Small intestine (tissue), 7 donors: ENCODE results near the gene CTSA. TPM values are rescaled to one million over a fixed set of nuclear protein-coding genes. Genes with fewer than 3 reads are reported as not detected.

Experiments used
- DNase-seq, 2 donors: peaks; one replicate each; pipeline versions ENCODE4 v3.0.0 to v3.0.0-alpha.2; 2013
- FAIRE-seq: peaks from 2 replicates; lab custom pipeline; 2012; peaks lifted over from hg19 to GRCh38; lab: Jason Lieb, UNC
- H3K27ac ChIP-seq, 3 donors: one replicate each; pipeline ENCODE4 v1.5.1; 2013; ENCODE audit warnings: low read length in 2 of 3, mild to moderate bottlenecking in 2 of 3, control low read depth in 1 of 3, inconsistent platforms in 1 of 3, low read depth in 1 of 3, moderate library complexity in 1 of 3
- H3K27me3 ChIP-seq, 3 donors: one replicate each; pipeline ENCODE4 v1.6.1; 2013; ENCODE audit warnings: low read length in 3 of 3, inconsistent platforms in 1 of 3; ENCODE audit not compliant: control insufficient read depth in 3 of 3, insufficient read depth in 3 of 3
- H3K36me3 ChIP-seq, 3 donors: one replicate each; pipeline ENCODE4 v1.6.1; 2013; ENCODE audit warnings: low read length in 3 of 3, inconsistent platforms in 1 of 3, low read depth in 1 of 3, mild to moderate bottlenecking in 1 of 3, moderate library complexity in 1 of 3; ENCODE audit not compliant: control insufficient read depth in 3 of 3, insufficient read depth in 2 of 3
- H3K4me1 ChIP-seq, 3 donors: one replicate each; pipeline ENCODE4 v1.6.1; 2013; ENCODE audit warnings: low read length in 2 of 3, inconsistent platforms in 1 of 3, low read depth in 1 of 3, mild to moderate bottlenecking in 1 of 3, moderate library complexity in 1 of 3; ENCODE audit not compliant: control insufficient read depth in 3 of 3, insufficient read depth in 2 of 3
- H3K4me3 ChIP-seq, 3 donors: one replicate each; pipeline ENCODE4 v1.5.1; 2013; ENCODE audit warnings: low read length in 3 of 3, control low read depth in 1 of 3, inconsistent platforms in 1 of 3, low read depth in 1 of 3, mild to moderate bottlenecking in 1 of 3, moderate library complexity in 1 of 3
- H3K9me3 ChIP-seq, 2 donors: one replicate each; pipeline ENCODE4 v1.6.1; 2013; ENCODE audit warnings: low read depth in 1 of 2, low read length in 1 of 2; ENCODE audit not compliant: control insufficient read depth in 2 of 2, insufficient read depth in 1 of 2
- WGBS, 3 donors: extraction: QIAGEN DNeasy Blood & Tissue Kit; methylation state at CpG; one replicate each; pipeline ENCODE4 v1.1.7; 2013; 5-methylcytosine and 5-hydroxymethylcytosine counted together
- polyA plus RNA-seq, 4 donors: library from polyadenylated mRNA; stranded (reverse) in 3 of 4; unstranded in 1 of 4; fragments of 200-250 nt in 3 of 4; fragments of 120-200 nt in 1 of 4; gene quantifications; one replicate each; pipeline versions ENCODE4 v1.2.1 to v1.2.3, GENCODE V29; 2013
- donor health status: healthy with polysubstance abuse.
- donor health status: control.
- donor health status: control.
- donor health status: Bipolar disorder and iron deficiency.
- donor health status: healthy.

CTSA gene
- polyA plus RNA-seq, 4 donors = 78.9 to 1,454 (median 115) TPM

- no peaks in the 10 kb centered on the region for H3K9me3 ChIP-seq
- no peaks in the 10 kb centered on the region for H3K36me3 ChIP-seq
- FAIRE-seq = no peak
- H3K4me1 ChIP-seq = peaks cover 0 to 23% (median 0%) of the 10 kb centered on the region in 3 donors
- H3K27me3 ChIP-seq = no peaks in the 10 kb centered on the region
- WGBS, 3 donors = 51 to 71% (median 63%) methylated on average over 11 of the region's 11 CpGs
- no peak for DNase-seq
- no peak overlapping the region for H3K4me3 ChIP-seq
- H3K27ac ChIP-seq = peak overlapping the region in 2 of 3 donors; percentile 39 to 83
These were observed 28.6 kb downstream of the CTSA start for GRCh38 chr20:45919542-45920399.

GRCh38 chr20:45920462-45921336 lies 29.6 kb downstream of the CTSA start:
- no peaks in the 10 kb centered on the region for H3K36me3 ChIP-seq
- peaks cover 0 to 23% (median 0%) of the 10 kb centered on the region in 3 donors for H3K4me1 ChIP-seq
- no peaks in the 10 kb centered on the region for H3K27me3 ChIP-seq
- no peak for DNase-seq
- no peak overlapping the region for H3K4me3 ChIP-seq
- WGBS, 3 donors = 75 to 77% (median 76%) methylated on average over 9 of the region's 9 CpGs
- H3K9me3 ChIP-seq = no peaks in the 10 kb centered on the region
- H3K27ac ChIP-seq = peak overlapping the region in 2 of 3 donors; percentile 39 to 83
- no peak for FAIRE-seq

GRCh38 chr20:45921337-45922189 lies 30.4 kb downstream of the CTSA start:
- no peak overlapping the region for H3K4me3 ChIP-seq
- H3K9me3 ChIP-seq = no peaks in the 10 kb centered on the region
- FAIRE-seq (no peak), DNase-seq (peak in 1 of 2 donors; percentile 42)
- peaks cover 0 to 23% (median 0%) of the 10 kb centered on the region in 3 donors for H3K4me1 ChIP-seq
- WGBS, 3 donors = 41 to 78% (median 58%) methylated on average over 10 to 11 of the region's 11 CpGs
- no peak overlapping the region for H3K27ac ChIP-seq
- no peaks in the 10 kb centered on the region for H3K36me3 ChIP-seq
- no peaks in the 10 kb centered on the region for H3K27me3 ChIP-seq

- Histone ChIP-seq H3K27ac (peak overlapping the region in 2 of 3 donors; percentile 53 to 77), H3K4me1 (peaks cover 0 to 7% (median 0%) of the 10 kb centered on the region in 3 donors), H3K4me3 (no peak overlapping the region), H3K9me3 (no peaks in the 10 kb centered on the region), H3K36me3 (no peaks in the 10 kb centered on the region), H3K27me3 (no peaks in the 10 kb centered on the region)
- WGBS, 3 donors = 47 to 51% (median 47%) methylated on average over 21 of the region's 21 CpGs
- DNase-seq (peak; percentile 59 to 67), FAIRE-seq (no peak)
These were observed 33.5 kb downstream of the CTSA start for GRCh38 chr20:45924391-45925261.

GRCh38 chr20:45925821-45926506 lies 34.8 kb downstream of the CTSA start:
- DNase-seq (no peak), FAIRE-seq (no peak)
- Histone ChIP-seq H3K4me3 (no peak overlapping the region), H3K27me3 (no peaks in the 10 kb centered on the region), H3K27ac (no peak overlapping the region), H3K36me3 (no peaks in the 10 kb centered on the region), H3K9me3 (no peaks in the 10 kb centered on the region), H3K4me1 (peaks cover 0 to 7% (median 0%) of the 10 kb centered on the region in 3 donors)
- 54 to 65% (median 63%) methylated on average over 9 of the region's 9 CpGs for WGBS, 3 donors

GRCh38 chr20:45926731-45927070 lies 35.6 kb downstream of the CTSA start:
- DNase-seq = no peak
- no peak for FAIRE-seq
- peaks cover 0 to 7% (median 0%) of the 10 kb centered on the region in 3 donors for H3K4me1 ChIP-seq
- H3K27ac ChIP-seq = no peak overlapping the region
- H3K9me3 ChIP-seq = no peaks in the 10 kb centered on the region
- no peak overlapping the region for H3K4me3 ChIP-seq
- peaks cover 0 to 2% (median 0%) of the 10 kb centered on the region in 3 donors for H3K36me3 ChIP-seq
- 66 to 87% (median 85%) methylated on average over 2 of the region's 2 CpGs for WGBS, 3 donors
- H3K27me3 ChIP-seq = no peaks in the 10 kb centered on the region
